Fibroblast of the aortic adventitia (primary cell): ENCODE measurements around the gene SPPL2B. TPM values are rescaled to one million over a fixed set of nuclear protein-coding genes. Genes with fewer than 3 reads are reported as not detected.

Experiments used
- DNase-seq: peaks from one replicate; pipeline ENCODE4 v3.0.0-alpha.2; 2010; ENCODE audit warnings: low read depth
- H3K4me3 ChIP-seq: 2 replicates; pipeline ENCODE4 v1.5.1; 2011; ENCODE audit warnings: low read depth, mild to moderate bottlenecking, control low read depth, low read length, moderate library complexity
- CTCF ChIP-seq: IDR thresholded peaks from 2 replicates; pipeline ENCODE4 v1.5.1; 2011; ENCODE audit warnings: mild to moderate bottlenecking, low read length, control low read depth, inconsistent platforms; ENCODE audit not compliant: insufficient read depth
- total RNA-seq: library from RNA; depleted of rRNA; stranded (reverse); fragments of >200 nt; gene quantifications from 2 replicates; pipeline ENCODE4 v1.2.3, GENCODE V29; 2012; ENCODE audit warnings: low replicate concordance

Gene SPPL2B
- total RNA-seq, 1 donor, result 24.6 TPM

GRCh38 chr19:2290441-2291184, 37.9 kb upstream of the SPPL2B start:
- DNase-seq, result no peak
- TF ChIP-seq CTCF, result no peak
- H3K4me3 ChIP-seq, result no peak overlapping the region

- no peak overlapping the region for H3K4me3 ChIP-seq
- TF ChIP-seq CTCF, result no peak
- no peak for DNase-seq
Observed at GRCh38 chr19:2291185-2291751, 37.2 kb upstream of the SPPL2B start.

- TF ChIP-seq CTCF, result no peak
- H3K4me3 ChIP-seq, result no peak overlapping the region
- DNase-seq, result peak; percentile 85
Observed at GRCh38 chr19:2294687-2295335, 33.7 kb upstream of the SPPL2B start.

GRCh38 chr19:2296141-2296540, 32.3 kb upstream of the SPPL2B start:
- no peak overlapping the region for H3K4me3 ChIP-seq
- TF ChIP-seq CTCF, result no peak
- no peak for DNase-seq

GRCh38 chr19:2300533-2300932, 28.0 kb upstream of the SPPL2B start:
- H3K4me3 ChIP-seq, result no peak overlapping the region
- DNase-seq, result no peak
- no peak for TF ChIP-seq CTCF

- H3K4me3 ChIP-seq, result no peak overlapping the region
- TF ChIP-seq CTCF, result no peak
- DNase-seq, result peak; percentile 27
Observed at GRCh38 chr19:2302319-2303210, 25.9 kb upstream of the SPPL2B start.
